ENCODE results near the gene FSD1L.

FSD1L gene

DNA sequence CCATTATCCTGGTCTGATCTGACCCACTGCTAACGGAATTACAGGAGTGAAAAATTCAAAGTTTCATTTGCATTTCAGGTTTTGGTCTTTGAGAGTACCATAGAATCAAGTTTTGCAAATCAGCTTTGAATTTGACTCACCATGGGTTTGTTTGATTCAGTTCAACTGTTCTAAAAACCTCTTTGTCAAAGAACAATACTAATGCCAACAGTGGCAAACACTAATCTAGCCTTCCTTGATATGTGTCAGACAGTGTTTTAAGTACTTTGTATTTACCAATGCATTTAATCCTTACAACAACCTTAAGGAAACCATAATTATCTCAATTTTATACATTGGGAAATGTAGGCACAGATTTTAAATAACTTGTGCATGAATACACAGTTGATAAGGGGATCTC lies 10.1 kb upstream of the FSD1L start:
- no peak overlapping the region for H3K4me3 ChIP-seq (ENCODE audit: low read length)
- H3K27ac ChIP-seq (ENCODE audit: low read length) = no peak overlapping the region
- no peaks in the 10 kb centered on the region for H3K27me3 ChIP-seq (ENCODE audit: low read depth, low read length)
- H3K36me3 ChIP-seq (replicated peaks; ENCODE audit: low read depth, low read length) = no peaks in the 10 kb centered on the region
- H3K9ac ChIP-seq (ENCODE audit: low read length) = no peak overlapping the region
- no peaks in the 10 kb centered on the region for H3K79me2 ChIP-seq (ENCODE audit: low read length)
- H3K4me1 ChIP-seq (ENCODE audit: low read length) = peaks cover 8% of the 10 kb centered on the region
- no peaks in the 10 kb centered on the region for H4K20me1 ChIP-seq (ENCODE audit: insufficient read depth, low read length)
- TF ChIP-seq EZH2phosphoT487 (IDR thresholded peaks at IDR 0.05; ENCODE audit: low read depth) = no peak
- TF ChIP-seq, protein P1, sequence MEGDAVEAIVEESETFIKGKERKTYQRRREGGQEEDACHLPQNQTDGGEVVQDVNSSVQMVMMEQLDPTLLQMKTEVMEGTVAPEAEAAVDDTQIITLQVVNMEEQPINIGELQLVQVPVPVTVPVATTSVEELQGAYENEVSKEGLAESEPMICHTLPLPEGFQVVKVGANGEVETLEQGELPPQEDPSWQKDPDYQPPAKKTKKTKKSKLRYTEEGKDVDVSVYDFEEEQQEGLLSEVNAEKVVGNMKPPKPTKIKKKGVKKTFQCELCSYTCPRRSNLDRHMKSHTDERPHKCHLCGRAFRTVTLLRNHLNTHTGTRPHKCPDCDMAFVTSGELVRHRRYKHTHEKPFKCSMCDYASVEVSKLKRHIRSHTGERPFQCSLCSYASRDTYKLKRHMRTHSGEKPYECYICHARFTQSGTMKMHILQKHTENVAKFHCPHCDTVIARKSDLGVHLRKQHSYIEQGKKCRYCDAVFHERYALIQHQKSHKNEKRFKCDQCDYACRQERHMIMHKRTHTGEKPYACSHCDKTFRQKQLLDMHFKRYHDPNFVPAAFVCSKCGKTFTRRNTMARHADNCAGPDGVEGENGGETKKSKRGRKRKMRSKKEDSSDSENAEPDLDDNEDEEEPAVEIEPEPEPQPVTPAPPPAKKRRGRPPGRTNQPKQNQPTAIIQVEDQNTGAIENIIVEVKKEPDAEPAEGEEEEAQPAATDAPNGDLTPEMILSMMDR (IDR thresholded peaks at IDR 0.05; ENCODE audit: low read depth, low read length) = no peak
- no peak overlapping the region for H2AFZ ChIP-seq (ENCODE audit: low read depth, low read length)
- no peak overlapping the region for H3K4me2 ChIP-seq (ENCODE audit: low read length)
- no peaks in the 10 kb centered on the region for H3K9me3 ChIP-seq (ENCODE audit: insufficient read depth, low read length)

DNA sequence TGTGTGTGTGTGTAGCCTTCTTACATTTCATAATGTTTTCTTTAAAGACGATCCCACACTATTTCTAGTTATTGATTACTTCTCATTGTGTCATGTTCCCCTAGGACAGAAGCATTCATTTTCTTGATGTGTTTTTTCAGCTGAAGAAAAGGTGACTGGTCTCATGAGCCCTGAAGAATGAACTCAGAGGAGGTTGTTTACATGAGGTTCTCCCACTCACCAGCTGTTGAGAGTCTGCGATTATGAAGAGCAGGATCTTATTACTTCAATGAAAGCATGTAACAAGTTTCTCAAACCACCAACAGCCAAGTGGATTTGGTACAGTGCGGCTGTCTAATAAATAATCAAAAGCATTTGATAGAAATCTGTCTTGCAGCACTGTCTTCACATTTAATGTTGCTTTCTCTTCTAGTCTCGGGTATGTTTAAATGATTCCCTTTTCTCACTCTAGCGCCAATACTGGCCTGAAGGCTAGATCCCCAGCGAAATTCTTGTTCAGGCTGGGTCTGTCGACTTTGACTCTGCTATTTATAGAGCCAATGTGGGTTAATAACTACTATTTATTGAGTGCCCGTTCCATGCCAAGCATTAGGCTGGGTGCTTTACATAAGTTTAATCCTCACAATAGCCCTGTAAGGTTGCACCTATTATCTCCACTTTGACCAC lies 9.6 kb upstream of the FSD1L start:
- Histone ChIP-seq H4K20me1 (ENCODE audit: insufficient read depth, low read length) (no peaks in the 10 kb centered on the region), H2AFZ (ENCODE audit: low read depth, low read length) (no peak overlapping the region), H3K27ac (ENCODE audit: low read length) (no peak overlapping the region), H3K36me3 (replicated peaks; ENCODE audit: low read depth, low read length) (no peaks in the 10 kb centered on the region), H3K79me2 (ENCODE audit: low read length) (no peaks in the 10 kb centered on the region), H3K9me3 (ENCODE audit: insufficient read depth, low read length) (no peaks in the 10 kb centered on the region), H3K4me1 (ENCODE audit: low read length) (peaks cover 8% of the 10 kb centered on the region), H3K4me3 (ENCODE audit: low read length) (no peak overlapping the region), H3K27me3 (ENCODE audit: low read depth, low read length) (no peaks in the 10 kb centered on the region), H3K4me2 (ENCODE audit: low read length) (no peak overlapping the region), H3K9ac (ENCODE audit: low read length) (no peak overlapping the region)
- TF ChIP-seq, protein P1 (IDR thresholded peaks at IDR 0.05; ENCODE audit: low read depth, low read length) = no peak
- no peak for TF ChIP-seq EZH2phosphoT487 (IDR thresholded peaks at IDR 0.05; ENCODE audit: low read depth)

DNA sequence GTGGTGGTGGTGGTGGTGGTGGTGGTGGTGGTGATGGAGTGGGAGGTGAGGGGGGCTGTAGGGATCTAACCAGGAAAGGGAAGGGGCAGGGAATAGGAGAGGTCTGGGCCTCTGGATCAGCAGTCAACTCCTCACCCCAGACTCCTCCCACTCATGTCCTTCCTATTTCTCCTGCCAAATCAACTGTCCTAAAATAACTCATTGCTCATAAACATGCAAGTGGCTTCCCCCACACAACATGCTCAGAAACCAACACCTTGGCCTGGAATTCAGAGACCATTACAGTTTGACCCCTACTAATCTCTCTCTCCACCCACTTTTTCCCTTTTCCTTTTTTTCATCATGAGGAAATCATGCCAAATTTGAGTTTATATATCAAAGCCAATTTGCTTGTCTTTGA lies 8.4 kb upstream of the FSD1L start:
- H3K4me3 ChIP-seq (ENCODE audit: low read length) = no peak overlapping the region
- H2AFZ ChIP-seq (ENCODE audit: low read depth, low read length) = no peak overlapping the region
- no peaks in the 10 kb centered on the region for H3K36me3 ChIP-seq (replicated peaks; ENCODE audit: low read depth, low read length)
- H3K9ac ChIP-seq (ENCODE audit: low read length) = no peak overlapping the region
- H3K9me3 ChIP-seq (ENCODE audit: insufficient read depth, low read length) = no peaks in the 10 kb centered on the region
- no peaks in the 10 kb centered on the region for H3K27me3 ChIP-seq (ENCODE audit: low read depth, low read length)
- TF ChIP-seq, protein P1 (IDR thresholded peaks at IDR 0.05; ENCODE audit: low read depth, low read length) = no peak
- no peak for TF ChIP-seq EZH2phosphoT487 (IDR thresholded peaks at IDR 0.05; ENCODE audit: low read depth)
- H4K20me1 ChIP-seq (ENCODE audit: insufficient read depth, low read length) = no peaks in the 10 kb centered on the region
- H3K4me2 ChIP-seq (ENCODE audit: low read length) = no peak overlapping the region
- H3K4me1 ChIP-seq (ENCODE audit: low read length) = peaks cover 8% of the 10 kb centered on the region
- H3K27ac ChIP-seq (ENCODE audit: low read length) = no peak overlapping the region
- H3K79me2 ChIP-seq (ENCODE audit: low read length) = no peaks in the 10 kb centered on the region

DNA sequence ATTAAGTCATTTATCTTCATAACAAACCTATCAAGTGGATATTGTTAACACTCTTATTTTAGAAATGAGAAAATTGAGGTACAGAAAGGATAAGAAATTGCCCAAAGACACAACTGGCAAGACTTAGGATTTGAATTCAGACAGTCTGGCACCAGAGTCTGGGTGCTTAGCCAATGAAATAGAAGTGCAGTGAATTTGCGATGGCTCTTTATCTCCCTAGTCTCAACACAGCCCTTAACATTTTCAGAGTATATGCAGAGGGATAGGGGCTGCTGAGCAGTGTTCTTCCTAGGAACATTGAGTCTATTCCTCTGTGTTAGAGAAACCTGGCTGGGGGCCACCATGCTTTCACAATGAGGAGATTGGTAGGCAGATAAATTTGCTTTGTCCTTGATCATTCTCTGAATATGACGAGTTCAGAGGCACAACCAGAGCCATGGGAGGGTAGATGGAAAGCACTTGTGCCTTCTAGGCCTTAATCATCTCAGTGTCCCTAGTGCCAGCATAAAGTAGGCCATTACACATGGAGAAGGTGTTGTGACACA lies 6.1 kb upstream of the FSD1L start:
- TF ChIP-seq, protein P1 (IDR thresholded peaks at IDR 0.05; ENCODE audit: low read depth, low read length) = no peak
- no peak for TF ChIP-seq EZH2phosphoT487 (IDR thresholded peaks at IDR 0.05; ENCODE audit: low read depth)
- no peak overlapping the region for H3K9ac ChIP-seq (ENCODE audit: low read length)
- no peak overlapping the region for H3K27ac ChIP-seq (ENCODE audit: low read length)
- H2AFZ ChIP-seq (ENCODE audit: low read depth, low read length) = no peak overlapping the region
- H3K36me3 ChIP-seq (replicated peaks; ENCODE audit: low read depth, low read length) = no peaks in the 10 kb centered on the region
- H3K4me2 ChIP-seq (ENCODE audit: low read length) = no peak overlapping the region
- H3K27me3 ChIP-seq (ENCODE audit: low read depth, low read length) = no peaks in the 10 kb centered on the region
- peaks cover 8% of the 10 kb centered on the region for H3K4me1 ChIP-seq (ENCODE audit: low read length)
- H4K20me1 ChIP-seq (ENCODE audit: insufficient read depth, low read length) = no peaks in the 10 kb centered on the region
- no peaks in the 10 kb centered on the region for H3K9me3 ChIP-seq (ENCODE audit: insufficient read depth, low read length)
- H3K4me3 ChIP-seq (ENCODE audit: low read length) = no peak overlapping the region
- no peaks in the 10 kb centered on the region for H3K79me2 ChIP-seq (ENCODE audit: low read length)

Data from OCI-LY3 (cell line).